ENCODE measurements around the gene EDEM1.
A peak's percentile ranks its signal among the peaks of the same experiment; 100 is the strongest.
"Not testable (repeated sequence)": the region's sequence is repeated elsewhere in the genome, so short reads cannot be mapped to it uniquely, and the experiment has no call there.

EDEM1 gene

DNA sequence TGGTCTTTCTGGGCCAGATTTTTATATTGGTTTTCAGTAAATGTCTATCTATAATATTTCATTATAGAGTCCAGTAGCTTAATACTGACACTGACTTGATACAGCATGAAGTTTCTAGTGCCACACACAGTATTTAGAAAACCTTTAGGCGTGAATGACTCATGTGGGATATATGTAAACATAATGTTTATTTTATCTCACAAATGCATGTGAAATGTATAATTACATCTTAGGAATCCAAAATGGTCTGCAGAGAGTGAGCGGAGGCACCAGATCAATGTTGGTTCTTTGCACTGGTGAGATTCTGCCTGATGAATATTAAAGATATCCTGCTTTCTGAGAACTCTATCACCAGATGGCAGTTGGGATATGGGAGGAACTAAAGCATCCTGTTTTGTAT is 8.5 kb upstream of the EDEM1 start:
- not testable (repeated sequence) for DNase-seq

GRCh38 chr3:5181469-5182141 is 5.9 kb upstream of the EDEM1 start:
- DNase-seq = no peak

- DNase-seq = not testable (repeated sequence)
Observed at GRCh38 chr3:5183714-5184113, 3.8 kb upstream of the EDEM1 start.

GRCh38 chr3:5184499-5184898 is 3.0 kb upstream of the EDEM1 start:
- no peak for DNase-seq

DNA sequence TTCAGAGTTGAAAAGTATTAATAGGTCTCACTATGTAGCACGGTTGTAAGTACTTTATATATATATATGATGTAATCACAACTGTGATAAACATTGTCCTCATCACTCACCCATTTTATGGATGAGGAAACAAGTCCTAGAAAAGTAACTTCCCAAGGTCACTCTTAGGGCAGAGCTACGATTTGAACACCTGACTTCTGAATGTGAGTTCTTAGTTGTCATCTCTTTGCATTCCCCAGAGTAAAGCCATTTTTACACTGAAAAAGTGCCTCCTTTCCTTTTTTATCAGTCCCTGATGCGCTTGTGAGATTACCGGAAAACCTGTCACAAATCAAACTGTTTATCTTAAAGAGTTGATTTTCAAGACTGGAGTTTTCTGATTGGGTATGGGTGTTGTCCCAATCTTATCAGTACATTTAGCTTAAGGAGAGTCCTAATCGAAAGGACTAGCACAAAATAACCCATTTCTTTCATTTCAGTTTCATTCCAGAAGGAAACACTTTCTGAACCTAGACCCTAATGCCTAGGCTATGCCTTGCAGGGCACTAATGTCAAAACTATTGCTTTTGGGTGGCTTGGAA is 2.3 kb upstream of the EDEM1 start:
- DNase-seq = no peak

- peak; percentile 93 for DNase-seq
Observed at GRCh38 chr3:5186089-5186857, 1.2 kb upstream of the EDEM1 start.

- DNase-seq = peak; percentile 35
Observed at GRCh38 chr3:5186858-5187155, 700 bp upstream of the EDEM1 start.

GRCh38 chr3:5187920-5188418 is 462 bp downstream of the EDEM1 start:
- DNase-seq = peak; percentile 72

DNA sequence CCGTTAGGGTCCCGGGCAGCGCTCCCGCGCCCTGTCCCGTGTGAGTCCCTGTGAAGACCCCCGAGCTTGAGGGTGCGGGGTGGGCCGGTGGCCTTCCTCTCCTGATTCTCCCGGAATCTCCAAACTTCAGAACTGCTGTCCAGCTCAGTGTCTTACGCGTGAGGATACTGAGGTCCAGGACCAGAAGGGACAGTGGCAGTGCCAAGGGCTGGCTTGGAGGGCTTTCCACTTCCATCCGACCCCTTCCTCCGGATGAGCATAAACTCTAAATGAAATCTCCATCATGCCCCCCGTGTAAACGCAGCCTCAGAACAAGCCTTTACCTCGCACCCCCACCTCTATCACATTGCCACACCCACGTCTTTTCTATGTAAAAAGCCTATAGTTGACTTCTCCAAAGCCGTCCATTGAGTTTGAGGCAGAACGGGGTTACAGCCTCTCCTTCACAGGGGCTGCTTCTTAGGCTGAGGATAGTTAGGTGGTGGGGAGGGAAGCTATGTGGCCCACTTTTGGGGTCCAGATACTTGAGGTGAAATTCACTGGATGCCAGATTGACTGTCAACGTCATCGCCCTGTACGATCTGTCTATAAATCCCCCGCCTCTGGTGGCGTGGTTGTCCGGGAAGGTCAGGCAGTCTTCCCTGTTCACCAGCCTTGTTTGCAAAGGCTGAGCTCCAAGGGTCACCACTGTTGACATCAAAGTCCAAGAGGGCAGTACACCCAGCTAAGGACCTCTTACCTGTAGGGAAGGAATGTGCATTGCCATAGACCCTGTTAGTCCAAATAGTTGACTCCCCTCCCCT is 1.1 kb downstream of the EDEM1 start:
- peak; percentile 57 for DNase-seq

GRCh38 chr3:5190147-5190791 is 2.8 kb downstream of the EDEM1 start:
- no peak for DNase-seq

DNA sequence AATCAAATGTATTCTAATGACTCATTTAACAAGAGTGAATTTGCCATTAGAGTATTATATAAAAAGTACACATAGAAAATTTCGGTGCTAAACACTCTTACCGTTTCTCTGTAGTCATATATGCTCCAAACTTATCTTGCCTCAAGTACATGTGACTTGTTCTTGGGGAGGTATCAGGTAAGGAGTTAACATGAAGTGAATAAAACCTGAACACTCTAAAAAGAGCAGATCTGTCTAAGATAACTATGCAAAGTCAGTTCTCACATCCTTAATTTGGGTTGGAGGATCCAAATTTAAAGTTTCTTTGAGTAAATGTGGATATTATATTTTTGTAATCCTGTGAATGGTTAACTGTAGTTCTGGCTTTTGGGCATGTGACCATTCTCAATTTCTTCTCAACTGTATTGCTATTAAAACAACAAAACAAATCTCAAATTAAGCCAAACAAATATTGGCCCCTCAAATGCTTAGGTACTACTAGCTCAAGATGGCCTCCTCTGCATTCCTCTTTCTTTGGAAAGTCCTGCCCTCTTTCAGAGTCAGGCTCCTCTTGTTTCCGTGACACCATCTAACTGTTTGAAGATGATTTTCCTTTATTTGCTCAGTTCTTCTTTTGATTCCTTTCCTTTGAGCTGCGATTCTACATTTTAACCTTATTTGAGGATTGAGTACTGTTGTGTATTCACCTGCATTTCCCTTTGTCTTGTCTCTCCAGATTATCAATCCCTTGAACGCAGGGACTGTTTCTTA is 4.2 kb downstream of the EDEM1 start:
- no peak for DNase-seq

DNA sequence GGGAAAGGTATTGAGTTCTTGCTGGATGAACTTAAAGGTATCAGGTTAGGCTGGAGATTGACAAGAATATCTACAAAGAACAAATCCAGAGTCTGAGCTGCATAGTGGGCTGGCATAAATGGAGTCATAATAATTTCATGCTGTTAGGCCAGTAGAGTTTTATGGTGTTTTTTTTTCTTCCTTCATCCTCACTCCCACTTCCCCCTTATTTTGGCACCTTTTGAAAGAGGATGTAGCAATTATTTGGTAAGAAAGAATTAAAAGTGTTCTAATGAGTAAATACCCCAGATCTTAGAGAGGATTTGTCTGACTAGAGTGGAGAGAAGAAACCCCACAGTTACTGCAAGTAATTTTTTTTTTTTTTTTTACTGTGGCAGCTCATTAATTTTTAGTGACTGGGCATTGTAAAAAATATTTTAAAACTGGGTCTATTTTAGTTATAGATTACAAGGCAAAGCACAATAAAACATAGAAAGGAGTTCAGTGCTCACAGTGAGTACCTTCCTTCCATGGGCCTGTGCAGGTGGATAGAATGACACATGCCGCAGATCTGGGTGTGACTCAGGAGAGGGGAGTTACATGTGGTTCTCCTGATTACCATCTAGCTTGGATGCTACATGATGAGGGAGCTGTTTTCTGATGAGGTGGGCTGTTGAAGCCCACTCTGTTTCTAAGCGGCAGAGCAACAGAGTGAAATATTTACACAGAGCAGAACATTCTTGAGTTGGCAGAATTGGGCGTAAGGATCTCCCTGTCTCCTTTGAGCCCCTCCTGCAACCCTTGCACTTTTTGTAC is 5.3 kb downstream of the EDEM1 start:
- DNase-seq = peak; percentile 54

DNA sequence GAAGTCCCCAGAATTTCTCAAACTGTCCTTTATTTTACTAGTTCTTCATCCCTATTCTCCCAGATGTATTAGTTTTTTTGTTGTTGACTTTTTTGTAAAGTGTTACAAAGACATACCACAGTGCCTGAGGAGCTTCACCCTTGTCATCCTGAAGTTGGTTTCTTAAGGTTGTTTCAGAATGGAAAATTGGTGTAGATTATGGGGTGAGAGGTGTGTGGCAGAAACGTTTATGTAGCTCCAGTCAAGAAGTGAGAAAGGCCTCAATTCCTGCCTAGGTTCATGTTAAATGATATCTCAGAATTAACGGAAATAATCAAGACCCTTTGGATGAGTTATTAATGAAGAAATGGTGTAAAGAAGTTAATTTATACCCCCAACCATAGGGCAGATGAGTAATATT is 6.8 kb downstream of the EDEM1 start:
- DNase-seq = no peak

DNA sequence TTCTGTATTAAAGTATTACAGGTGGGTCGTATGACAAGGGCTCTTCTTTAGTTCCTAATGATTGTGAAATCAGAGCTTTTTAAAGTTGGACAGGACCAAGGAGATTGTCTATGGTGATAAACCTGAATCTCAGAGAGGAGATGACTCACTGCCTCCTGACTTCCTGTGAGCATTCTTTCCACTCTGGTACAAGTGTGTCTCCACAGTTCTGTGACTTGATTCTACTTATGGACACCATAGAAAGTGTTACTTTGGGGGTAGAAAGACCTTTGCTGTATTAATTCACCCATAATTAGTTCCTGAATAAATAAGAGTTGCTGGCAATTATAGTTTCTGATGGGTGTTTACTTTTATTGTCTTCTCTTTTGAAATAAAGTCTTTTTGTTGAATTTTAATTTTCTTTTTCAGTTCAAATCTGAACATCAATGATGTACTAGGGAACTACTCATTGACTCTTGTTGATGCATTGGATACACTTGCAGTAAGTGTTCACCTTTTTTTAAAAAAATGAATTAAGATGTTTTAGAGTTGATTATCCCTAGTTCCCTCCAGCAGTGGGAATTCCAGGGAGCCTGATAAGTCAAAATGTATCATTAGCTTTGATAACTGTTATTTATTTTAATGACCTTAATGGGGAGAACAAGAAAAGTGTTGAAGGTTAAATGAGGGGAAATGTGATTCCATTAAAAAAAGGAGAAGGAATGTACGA is 7.4 kb downstream of the EDEM1 start:
- peak; percentile 76 for DNase-seq

DNA sequence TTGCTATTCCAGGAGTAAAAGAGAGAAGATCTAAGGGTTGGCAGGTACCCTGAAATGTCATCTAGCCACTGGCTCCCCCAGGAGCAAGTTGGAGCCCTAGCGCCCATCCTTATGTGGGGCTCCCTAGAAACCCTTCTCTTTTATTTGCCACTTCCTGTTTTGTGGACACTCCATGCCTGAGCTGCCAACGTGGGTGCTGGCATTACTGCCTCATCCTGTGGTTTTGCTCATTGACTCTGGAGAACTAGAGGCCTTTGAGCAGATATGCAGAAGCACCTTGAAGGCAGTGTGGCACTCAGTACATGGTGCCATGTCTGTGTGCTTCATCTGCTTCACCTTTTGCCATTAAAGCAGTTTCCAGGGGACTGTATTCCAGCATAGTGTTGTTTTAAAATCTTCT is 8.1 kb downstream of the EDEM1 start:
- peak; percentile 86 for DNase-seq

- no peak for DNase-seq
Observed at GRCh38 chr3:5197022-5197421, 9.5 kb downstream of the EDEM1 start.

DNA sequence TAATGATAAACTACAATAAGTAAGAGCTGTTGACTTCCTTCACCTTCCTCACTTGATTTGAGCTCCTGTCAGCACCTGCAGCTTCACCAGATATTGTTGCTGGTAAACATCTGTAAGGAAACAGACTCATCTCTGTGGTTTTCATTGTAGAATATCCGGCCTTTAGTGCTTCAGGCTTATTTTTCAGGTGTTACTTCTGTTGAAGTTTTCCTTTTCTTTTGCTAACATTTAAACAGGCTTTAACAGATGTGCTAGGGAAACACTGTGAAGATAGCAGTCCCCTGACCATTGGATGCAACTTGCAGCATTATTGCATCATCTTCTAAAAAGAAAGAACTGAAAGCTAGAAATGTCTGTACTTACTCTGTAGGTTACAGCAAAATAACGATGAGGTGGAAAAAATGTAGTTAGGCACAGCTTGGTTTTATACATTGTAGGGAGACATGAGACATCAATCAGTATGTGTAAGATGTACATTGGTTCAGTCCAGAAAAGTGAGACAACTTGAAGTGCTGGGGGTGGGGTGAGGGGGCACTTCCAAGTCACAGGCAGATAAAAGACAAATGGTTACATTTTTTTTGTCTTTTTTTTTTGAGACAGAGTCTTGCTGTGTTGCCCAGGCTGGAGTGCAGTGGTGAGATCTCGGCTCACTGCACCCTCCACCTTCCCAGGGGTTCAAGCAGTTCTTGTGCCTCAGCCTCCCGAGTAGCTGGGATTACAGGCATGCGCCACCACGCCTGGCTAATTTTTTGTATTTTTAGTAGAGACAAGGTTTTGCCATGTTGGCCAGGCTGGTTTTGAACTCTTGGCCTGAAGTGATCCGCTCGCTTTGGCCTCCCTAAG is 10.2 kb downstream of the EDEM1 start:
- peak; percentile 88 for DNase-seq

DNA sequence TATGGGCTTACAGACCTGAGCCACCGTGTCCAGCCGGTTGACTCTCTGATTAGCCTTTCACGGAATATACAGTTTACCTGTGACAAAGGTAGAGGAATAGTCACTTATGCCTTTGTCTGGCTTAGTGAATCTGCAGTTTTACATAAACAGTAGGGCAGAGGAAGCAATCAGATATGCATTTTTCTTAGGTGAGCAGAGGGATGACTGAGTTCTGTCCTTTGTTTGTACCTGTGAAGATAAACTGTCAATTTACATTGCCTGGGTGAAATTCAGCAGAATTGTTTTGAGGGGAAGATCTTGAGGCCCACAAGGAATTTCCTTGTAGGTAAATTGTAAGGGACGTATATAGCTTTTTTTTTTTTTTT is 10.8 kb downstream of the EDEM1 start:
- no peak for DNase-seq

DNA sequence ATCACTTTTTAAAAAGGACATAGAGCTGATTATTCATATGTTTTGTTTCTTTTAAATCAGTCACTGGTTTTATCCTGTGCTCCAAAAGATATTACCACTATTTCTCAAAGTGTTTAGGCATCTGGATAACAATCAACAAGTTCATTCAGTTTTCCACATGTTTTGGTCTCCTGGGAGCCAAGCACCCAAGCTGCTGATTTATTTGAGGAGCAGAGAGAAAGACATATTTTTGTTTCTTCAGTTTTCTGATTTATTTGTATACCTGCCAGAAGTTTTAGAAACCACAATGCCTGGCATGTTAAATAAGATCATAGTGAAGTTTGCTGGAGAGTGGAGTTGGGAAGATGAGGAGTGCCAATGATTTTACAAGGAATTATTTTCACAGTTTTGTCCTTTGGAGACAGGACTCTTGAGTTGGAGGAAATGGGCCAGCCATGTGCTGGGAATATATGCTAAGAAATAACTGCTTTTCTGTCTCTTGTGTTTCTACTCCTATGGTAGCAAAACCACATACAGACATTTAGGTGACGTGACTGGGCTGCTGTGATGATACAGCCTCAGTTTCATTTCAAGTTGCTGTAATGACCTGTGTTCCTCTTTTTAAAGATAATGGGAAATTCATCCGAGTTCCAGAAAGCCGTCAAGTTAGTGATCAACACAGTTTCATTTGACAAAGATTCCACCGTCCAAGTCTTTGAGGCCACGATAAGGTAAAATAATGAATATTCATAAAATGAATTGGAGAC is 11.7 kb downstream of the EDEM1 start:
- DNase-seq = peak; percentile 91

Data from suppressor macrophage treated with lipopolysaccharide for 4 hours (primary cell).